GM21515 (cell line): ENCODE measurements around the gene DNAJB5.
"Not testable (repeated sequence)": the region's sequence is repeated elsewhere in the genome, so short reads cannot be mapped to it uniquely, and the experiment has no call there.

Experiments
- ATAC-seq: cut with Tn5 transposase; IDR thresholded peaks from one replicate; pipeline ENCODE4 v1.9.1; 2021; ENCODE audit not compliant: unreplicated experiment

Gene DNAJB5

DNA sequence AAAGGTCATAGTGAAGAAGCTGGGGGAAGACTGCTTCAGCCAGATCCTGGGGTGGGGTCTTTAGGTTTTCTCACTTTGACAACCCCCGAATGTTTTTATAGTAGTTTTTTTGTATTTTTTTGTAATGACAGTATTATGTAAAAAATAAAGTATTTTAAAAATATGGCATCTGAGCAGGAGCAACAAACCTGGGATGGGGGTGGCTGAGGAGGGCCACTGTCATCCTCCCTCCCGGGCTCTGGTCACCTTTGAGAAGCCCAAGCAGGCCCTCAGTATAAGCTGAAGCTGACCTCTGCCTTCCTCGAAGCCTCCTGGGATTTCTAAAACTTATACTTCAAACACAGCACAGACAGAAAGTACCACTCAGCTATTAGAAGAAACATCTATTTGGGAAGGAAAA is 8.7 kb downstream of the DNAJB5 start:
- no peak for ATAC-seq

DNA sequence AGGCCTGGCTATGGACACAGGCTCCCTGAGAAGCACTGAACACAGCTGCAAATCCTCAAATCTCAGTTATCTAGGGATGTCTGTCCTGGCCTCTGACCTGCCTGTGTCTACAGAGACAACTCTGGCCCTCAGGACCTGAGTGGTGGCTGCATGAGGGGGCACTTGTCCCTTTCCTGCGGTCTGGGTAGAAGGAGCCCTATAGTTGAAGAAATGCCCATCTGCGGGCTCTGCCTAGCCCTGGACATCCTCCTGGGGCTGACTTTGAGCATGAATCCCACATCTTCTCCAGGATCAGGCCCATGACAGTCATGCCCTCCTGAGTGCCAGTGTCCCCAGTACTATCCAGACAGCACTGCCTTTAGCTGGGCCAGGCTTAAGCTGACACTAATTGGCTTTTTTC is 10.0 kb downstream of the DNAJB5 start:
- ATAC-seq = no peak

DNA sequence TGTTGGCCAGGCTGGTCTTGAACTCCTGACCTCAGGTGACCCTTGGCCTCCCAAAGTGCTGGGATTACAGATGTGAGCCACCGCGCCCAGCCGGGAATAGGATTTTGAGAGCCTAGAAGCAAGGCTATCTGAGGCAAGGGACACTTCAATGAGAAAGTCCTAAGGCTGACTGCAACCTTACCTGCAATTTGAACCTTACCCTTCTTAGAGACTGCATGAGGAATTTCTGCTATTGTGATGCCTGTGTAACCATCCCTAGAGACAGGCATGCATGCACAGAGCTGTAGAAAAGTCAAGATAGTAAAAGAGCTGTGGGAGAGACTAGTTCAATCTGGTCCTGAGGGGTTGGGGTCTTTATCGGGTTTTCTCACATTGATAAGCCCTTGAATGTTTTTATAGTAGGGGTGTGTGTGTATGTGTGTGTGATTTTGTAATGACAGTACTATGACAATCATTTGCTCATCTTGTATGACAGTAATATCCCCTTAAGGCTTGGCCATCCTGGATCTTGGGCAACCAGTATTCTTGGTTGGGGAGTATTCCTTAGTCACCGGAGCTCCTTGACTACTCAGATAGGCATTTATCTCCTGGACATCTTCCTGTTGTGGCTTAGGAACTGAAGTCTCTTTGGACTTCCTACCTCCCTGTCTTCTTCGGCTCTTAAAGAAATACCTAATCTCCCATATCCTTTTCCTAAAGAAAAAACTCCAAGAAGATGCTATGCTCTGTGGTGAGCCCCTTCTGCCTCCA is 11.2 kb downstream of the DNAJB5 start:
- no peak for ATAC-seq

DNA sequence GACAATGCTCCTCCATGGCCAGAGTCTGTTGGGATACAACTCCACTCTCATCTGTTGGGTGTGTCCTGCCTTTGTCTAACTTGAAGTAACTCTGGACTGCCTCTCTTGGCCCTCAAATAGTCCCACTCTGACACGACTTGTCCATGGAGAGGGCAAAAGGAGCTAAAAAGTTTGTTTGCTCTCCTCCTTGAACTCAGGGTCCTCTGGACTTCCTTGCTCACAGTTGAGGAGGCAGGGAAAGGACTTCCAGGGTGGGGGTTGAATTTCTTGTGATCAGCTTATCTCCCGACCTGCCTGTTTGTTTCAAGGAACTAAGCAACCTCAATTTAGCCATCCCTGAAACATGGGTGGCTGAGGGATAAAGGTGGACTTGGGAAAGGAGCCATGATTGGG is 11.7 kb downstream of the DNAJB5 start:
- ATAC-seq = no peak

GRCh38 chr9:35001803-35002502 is 12.4 kb downstream of the DNAJB5 start:
- ATAC-seq = no peak

GRCh38 chr9:35002623-35003022 is 13.1 kb downstream of the DNAJB5 start:
- ATAC-seq = no peak

GRCh38 chr9:35004299-35004698 is 14.8 kb downstream of the DNAJB5 start:
- ATAC-seq = not testable (repeated sequence)

GRCh38 chr9:35010351-35010958 is 20.9 kb downstream of the DNAJB5 start:
- no peak for ATAC-seq

- ATAC-seq = no peak
These were observed 25.0 kb downstream of the DNAJB5 start for GRCh38 chr9:35014517-35014916.

GRCh38 chr9:35023443-35023842 is 33.9 kb downstream of the DNAJB5 start:
- not testable (repeated sequence) for ATAC-seq

- ATAC-seq = no peak
These were observed 37.1 kb downstream of the DNAJB5 start for GRCh38 chr9:35026671-35027070.

- ATAC-seq = no peak
These were observed 37.8 kb downstream of the DNAJB5 start for GRCh38 chr9:35027374-35027773.

GRCh38 chr9:35027860-35028259 is 38.3 kb downstream of the DNAJB5 start:
- no peak for ATAC-seq

DNA sequence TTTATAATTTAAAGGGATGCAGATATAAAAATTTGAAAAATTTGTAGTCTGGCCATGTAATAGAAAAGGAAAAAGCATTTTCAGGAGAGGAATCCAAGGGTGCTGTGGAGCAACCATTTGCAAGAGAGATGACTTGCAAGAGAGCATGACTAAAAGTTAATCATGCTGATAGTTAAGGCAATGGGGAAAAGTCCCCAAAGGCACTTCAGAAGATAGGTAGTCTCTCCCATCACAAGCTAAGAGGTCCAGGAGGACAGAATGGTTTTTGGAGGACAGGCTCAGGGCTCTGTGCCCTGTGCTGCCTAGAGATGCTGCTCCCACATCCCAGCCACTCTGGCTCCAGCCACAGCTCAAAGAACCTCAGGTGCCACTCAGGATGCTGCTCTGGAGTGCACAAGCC is 38.8 kb downstream of the DNAJB5 start:
- ATAC-seq = no peak

GRCh38 chr9:35029241-35029640 is 39.7 kb downstream of the DNAJB5 start:
- ATAC-seq = no peak

DNA sequence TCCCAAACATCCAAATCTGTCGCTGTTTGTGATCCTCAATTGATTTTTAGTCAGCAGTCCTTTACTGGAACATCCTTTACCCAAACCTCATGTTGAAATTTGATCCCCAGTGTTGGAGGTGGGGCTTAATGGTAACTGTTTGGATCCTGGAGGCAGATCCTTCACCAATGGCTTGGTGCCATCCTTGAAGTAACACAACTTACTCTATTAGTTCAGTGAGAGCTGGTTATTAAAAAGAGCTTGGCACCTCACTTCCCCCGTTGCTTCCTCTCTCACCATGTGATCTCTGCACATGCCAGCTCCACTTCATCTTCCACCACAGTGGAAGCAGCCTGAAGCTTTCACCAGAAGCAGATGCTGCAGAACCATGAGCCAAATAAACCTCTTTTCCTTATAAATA is 40.3 kb downstream of the DNAJB5 start:
- no peak for ATAC-seq

DNA sequence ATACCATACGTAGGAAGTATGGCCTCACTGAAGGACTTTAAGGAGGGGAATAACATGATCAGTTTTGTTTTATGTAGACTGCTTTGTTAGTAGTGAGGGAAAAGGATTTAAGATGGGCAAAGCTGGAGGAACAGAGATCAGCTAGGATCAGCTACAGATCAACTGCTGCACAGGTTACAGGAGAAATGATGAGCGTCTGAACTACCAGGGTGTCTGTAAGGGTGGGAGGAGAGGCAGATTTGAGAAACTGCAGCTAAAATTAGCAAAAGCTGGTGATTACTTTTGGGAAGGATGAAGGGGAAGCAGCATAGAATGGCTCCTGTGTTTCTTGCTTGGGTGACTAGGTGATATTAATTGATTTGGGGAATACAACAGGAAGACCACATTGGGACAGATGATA is 43.6 kb downstream of the DNAJB5 start:
- no peak for ATAC-seq

- no peak for ATAC-seq
These were observed 46.5 kb downstream of the DNAJB5 start for GRCh38 chr9:35035851-35036701.

DNA sequence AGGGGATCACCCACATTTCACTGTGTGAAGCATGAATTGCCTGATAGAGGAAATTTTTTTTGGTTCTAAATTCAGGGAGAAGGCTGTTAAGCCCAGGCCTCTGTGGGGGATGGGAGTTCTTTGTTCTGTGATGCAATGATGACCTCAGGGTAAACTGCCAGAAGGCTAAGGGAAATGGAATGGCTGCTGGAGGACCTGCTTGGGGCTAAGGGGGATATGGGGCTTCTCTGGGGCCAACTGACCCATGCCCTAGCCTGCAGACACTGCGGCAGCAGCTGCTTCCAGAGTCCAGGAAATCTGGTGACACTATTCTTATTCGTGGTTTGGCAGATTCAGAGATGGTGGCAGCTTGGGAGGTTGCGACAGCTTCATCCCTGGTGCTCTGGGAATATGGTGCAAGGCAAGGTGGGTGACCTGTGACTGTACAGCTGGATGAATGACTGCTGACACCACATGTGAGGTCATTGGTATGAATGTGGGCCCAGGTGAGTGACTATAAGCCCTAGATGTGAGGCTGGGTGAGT is 52.6 kb downstream of the DNAJB5 start:
- ATAC-seq = no peak

- ATAC-seq = no peak
These were observed 53.5 kb downstream of the DNAJB5 start for GRCh38 chr9:35042891-35043545.

DNA sequence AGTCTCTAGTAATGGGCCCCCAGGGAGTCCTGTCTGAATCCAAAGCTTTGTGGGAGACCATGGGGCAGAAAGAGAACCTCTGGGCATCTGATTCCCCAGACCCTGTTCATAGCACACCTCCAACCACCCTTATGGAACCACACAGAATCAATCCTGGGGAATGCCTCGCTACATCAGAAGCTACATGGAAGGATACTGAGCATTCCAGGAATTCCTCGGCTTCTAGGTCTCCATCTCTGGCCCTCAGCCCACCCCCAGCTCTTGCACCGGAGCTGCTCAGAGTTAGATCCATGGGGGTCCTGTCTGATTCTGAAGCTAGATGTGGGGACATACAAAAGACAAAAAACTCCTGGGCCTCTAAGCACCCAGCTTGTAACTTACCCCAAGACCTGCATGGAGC is 54.5 kb downstream of the DNAJB5 start:
- ATAC-seq = no peak
